ENCODE results near the gene CYP2D6.
"Not testable (repeated sequence)": the region's sequence is repeated elsewhere in the genome, so short reads cannot be mapped to it uniquely, and the experiment has no call there.

The CYP2D6 gene

DNA sequence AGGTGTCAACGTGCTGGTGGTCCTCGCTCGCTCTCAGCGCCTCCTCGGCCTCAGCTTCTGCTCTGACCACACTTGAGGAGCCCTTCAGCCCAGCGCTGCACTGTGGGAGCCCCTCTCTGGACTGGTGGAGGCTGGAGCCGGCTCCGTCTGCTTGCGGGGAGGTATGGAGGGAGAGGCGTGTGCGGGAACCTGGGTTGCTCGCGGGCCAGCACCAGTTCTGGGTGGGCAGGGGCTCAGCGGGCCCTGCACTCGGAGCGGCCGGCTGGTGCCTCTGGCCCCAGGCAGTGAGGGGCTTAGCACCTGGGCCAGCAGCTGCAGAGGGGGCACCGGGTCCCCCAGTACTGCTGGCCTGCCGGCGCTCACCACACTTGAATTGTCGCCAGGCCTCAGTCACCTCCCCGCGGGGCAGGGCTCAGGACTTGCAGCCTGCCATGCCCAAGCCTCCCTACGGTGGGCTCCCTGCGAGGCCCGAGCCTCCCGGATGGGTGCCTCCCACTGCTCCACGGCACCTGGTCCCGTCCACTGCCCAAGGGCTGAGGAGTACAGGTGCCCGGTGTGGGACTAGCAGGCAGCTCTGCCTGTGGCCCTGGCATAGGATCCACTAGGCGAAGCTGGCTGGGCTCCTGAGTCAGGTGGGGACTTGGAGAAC, 7.6 kb upstream of the CYP2D6 start:
- TF ChIP-seq, protein P1, sequence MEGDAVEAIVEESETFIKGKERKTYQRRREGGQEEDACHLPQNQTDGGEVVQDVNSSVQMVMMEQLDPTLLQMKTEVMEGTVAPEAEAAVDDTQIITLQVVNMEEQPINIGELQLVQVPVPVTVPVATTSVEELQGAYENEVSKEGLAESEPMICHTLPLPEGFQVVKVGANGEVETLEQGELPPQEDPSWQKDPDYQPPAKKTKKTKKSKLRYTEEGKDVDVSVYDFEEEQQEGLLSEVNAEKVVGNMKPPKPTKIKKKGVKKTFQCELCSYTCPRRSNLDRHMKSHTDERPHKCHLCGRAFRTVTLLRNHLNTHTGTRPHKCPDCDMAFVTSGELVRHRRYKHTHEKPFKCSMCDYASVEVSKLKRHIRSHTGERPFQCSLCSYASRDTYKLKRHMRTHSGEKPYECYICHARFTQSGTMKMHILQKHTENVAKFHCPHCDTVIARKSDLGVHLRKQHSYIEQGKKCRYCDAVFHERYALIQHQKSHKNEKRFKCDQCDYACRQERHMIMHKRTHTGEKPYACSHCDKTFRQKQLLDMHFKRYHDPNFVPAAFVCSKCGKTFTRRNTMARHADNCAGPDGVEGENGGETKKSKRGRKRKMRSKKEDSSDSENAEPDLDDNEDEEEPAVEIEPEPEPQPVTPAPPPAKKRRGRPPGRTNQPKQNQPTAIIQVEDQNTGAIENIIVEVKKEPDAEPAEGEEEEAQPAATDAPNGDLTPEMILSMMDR (conservative IDR thresholded peaks at IDR 0.05; ENCODE audit: low read depth, low read length): no peak
- no peak overlapping the region for H3K4me3 ChIP-seq (ENCODE audit: low read depth, low read length)
- no peak for DNase-seq (ENCODE audit: low read depth)

DNA sequence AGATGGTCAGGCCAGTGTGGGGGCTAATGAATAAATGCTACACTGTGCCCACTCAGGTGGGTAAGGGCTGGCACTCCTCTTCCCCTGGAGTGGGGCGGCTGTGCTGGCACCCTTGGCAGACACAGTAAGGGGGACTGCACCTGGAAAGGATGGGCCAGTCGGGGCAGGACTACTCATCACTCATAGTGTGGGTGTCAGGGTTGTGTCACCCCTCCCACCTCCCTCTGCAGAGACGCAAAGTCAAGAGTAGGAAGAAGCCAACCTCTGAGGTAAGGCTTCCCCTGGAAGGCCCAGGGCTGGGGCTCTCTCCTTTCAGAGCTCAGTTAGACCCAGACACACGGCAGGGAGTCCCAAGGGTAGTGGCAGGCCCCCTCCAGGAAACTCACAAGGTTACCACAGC, 5.1 kb upstream of the CYP2D6 start:
- DNase-seq (ENCODE audit: low read depth): not testable (repeated sequence)

DNA sequence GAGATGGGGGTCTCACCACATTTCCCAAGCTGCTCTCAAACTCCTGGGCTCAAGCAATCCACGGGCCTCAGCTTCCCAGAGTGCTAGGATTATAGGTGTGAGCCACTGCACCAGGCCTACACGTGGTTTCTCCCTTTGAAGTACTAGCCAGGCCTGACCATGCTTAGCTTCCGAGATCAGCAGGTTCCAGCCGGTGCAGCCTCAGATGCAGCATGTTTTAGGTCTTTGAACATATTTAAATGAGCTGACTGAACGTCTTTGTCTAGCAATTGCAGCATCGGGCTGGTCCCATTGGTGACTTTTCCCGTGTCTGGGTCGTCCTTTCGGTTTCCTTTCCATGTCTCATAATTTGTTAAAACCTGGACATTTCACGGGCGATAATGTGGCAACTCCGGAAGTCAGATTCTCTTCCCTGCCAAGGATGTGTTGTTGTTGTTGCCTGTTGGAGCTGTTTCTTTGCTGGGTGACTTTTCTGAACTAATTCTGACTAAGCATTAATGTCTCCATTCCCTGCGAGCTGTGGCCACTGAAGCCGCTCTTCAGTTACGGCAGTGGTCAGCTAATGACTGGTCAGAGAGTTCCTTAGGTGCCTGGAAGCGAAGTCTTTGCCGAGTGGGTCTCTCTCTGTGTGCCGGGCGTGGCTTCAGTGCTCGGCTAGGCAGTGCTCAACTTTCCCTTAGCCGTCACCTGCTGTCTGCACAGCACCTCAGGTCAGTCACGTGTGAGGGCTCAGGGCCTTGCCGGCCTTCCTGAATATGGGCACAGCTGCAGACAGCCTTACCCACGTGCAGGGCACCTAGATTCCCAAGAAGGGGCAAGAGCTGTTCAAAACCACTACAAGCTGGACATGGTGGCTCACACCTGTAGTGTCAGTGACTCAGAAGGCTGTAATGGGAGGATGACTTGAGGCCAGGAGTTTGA, 3.8 kb upstream of the CYP2D6 start:
- TF ChIP-seq, protein P1 (conservative IDR thresholded peaks at IDR 0.05; ENCODE audit: low read depth, low read length): no peak
- no peak overlapping the region for H3K4me3 ChIP-seq (ENCODE audit: low read depth, low read length)
- no peak for DNase-seq (ENCODE audit: low read depth)

More for the DNA sequence above, 5.1 kb upstream of the CYP2D6 start:
- H3K4me3 ChIP-seq (ENCODE audit: low read depth, low read length): not testable (repeated sequence)

DNA sequence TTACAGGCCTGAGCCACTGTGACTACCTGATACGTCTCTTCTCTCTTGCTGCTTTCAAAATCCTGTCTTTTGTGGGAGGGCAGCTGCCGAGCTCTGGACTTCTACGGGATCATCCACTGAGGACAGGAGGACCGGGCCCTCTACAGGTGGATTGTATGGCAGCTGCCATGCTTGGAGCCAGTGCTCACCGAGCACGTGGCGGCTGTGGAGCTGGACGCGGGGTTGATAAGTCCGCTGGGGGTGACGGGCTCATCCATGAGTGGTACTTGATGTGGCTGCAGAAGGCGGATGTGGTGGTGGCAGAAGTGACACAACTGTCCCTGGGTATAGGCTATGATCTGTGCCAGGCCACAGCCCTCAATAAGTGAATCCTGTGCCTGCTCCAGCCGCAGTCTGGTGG, 1.8 kb upstream of the CYP2D6 start:
- TF ChIP-seq, protein P1 (conservative IDR thresholded peaks at IDR 0.05; ENCODE audit: low read depth, low read length): peak; percentile 6
- no peak overlapping the region for H3K4me3 ChIP-seq (ENCODE audit: low read depth, low read length)
- DNase-seq (ENCODE audit: low read depth): no peak

DNA sequence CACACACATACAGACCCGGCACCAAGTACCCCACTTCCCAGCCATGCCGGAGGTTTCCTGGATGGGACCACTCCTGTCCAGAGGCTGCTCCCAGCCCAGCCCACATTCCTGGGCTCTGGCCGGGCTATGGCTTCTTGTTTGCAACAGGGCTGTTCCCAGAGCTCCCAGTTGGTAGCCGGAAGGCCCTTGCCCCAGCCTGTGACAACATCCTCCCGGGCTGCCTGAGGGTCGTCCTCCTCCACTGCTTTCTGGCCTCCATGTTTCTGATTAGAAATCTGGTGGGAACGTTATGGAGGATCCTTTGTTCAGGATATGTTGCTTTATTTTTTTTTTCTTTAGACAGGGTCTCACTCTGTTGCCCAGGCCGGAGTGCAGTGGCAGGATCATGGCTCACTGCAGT, 952 bp upstream of the CYP2D6 start:
- no peak for DNase-seq (ENCODE audit: low read depth)
- no peak overlapping the region for H3K4me3 ChIP-seq (ENCODE audit: low read depth, low read length)
- TF ChIP-seq, protein P1 (conservative IDR thresholded peaks at IDR 0.05; ENCODE audit: low read depth, low read length): no peak

DNA sequence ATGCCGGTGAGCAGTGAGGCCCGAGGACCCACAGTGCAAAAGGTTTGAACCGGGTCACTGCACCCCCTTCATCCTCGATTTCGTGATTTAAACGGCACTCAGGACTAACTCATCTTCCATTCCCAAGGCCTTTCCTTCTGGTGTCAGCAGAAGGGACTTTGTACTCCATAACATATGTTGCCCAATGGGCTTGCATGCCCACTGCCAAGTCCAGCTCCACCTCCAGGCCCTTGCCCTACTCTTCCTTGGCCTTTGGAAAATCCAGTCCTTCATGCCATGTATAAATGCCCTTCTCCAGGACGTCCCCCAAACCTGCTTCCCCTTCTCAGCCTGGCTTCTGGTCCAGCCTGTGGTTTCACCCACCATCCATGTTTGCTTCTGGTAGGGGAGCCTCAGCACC, 428 bp downstream of the CYP2D6 start:
- DNase-seq (ENCODE audit: low read depth): not testable (repeated sequence)

DNA sequence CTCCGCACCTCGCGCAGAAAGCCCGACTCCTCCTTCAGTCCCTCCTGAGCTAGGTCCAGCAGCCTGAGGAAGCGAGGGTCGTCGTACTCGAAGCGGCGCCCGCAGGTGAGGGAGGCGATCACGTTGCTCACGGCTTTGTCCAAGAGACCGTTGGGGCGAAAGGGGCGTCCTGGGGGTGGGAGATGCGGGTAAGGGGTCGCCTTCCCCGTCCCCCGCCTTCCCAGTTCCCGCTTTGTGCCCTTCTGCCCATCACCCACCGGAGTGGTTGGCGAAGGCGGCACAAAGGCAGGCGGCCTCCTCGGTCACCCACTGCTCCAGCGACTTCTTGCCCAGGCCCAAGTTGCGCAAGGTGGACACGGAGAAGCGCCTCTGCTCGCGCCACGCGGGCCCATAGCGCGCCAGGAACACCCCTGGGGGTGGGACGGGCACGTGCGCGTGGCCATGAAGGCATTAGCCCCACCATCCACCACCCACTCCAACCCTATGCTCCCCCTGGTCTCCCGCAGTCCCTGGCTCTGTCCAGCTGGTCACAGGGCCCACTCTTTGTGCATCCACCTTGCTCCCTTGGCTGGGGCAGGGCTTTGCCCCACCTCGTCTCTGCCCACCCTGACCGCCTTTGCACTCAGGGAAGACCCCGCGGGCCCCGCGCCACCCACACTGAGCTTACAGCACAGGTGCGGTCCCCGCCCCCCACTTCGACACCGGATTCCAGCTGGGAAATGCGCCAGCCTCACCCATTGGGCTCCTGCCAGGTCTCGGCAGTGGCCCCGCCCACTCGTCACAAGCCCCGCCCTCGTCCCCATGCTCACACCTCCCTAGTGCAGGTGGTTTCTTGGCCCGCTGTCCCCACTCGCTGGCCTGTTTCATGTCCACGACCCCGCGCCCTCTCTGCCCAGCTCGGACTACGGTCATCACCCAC, 1.6 kb downstream of the CYP2D6 start:
- DNase-seq (ENCODE audit: low read depth); H3K4me3 ChIP-seq (ENCODE audit: low read depth, low read length): not testable (repeated sequence)

More for the DNA sequence above, 428 bp downstream of the CYP2D6 start:
- H3K4me3 ChIP-seq (ENCODE audit: low read depth, low read length): not testable (repeated sequence)

DNA sequence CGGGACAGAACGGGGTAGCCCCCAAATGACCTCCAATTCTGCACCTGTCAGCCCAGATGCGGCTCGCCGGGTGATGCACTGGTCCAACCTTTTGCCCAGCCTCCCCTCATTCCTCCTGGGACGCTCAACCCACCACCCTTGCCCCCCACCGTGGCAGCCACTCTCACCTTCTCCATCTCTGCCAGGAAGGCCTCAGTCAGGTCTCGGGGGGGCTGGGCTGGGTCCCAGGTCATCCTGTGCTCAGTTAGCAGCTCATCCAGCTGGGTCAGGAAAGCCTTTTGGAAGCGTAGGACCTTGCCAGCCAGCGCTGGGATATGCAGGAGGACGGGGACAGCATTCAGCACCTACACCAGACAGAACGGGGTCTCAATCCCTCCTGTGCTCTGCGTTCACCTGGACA, 2.6 kb downstream of the CYP2D6 start:
- not testable (repeated sequence) for DNase-seq (ENCODE audit: low read depth); H3K4me3 ChIP-seq (ENCODE audit: low read depth, low read length)
